Measurements from ENCODE around the gene WDR5.

WDR5 gene

DNA sequence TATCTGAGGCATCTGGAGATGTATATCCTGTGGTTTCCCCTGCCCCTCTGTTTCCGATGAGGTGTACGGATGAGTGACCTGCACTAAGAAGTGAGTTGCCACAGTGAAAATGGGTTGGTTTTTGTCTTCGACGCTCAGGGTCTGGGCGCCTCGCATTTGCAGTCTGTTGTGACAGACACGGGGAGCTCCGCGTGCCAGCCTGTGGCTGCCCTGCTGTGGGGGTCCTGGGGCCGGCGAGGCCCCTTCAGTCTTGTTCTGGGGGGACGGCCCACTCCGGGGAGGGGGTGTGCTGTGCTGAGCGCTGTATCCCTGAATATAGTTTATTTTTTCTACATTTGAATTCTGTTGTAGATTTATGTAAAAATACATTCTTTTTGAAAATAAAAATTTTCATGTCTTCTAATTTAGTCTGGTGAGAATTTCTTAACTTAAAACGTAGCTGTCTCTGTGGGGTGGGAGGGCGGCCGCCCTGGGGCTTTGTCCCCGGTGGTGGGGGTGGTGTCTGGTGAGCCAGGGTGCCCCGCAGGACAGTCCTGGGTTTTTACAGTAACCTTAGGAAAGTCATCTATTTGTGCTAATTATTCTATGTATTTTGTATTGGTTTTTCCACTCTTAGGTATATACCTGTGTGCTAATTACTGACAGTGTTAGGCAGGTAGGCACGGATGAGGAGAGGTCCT lies 23.8 kb downstream of the WDR5 start:
- DNase-seq = no peak

GRCh38 chr9:134161647-134162046 lies 25.8 kb downstream of the WDR5 start:
- DNase-seq = no peak

- DNase-seq = no peak
These were observed 26.4 kb downstream of the WDR5 start for GRCh38 chr9:134162212-134162775.

DNA sequence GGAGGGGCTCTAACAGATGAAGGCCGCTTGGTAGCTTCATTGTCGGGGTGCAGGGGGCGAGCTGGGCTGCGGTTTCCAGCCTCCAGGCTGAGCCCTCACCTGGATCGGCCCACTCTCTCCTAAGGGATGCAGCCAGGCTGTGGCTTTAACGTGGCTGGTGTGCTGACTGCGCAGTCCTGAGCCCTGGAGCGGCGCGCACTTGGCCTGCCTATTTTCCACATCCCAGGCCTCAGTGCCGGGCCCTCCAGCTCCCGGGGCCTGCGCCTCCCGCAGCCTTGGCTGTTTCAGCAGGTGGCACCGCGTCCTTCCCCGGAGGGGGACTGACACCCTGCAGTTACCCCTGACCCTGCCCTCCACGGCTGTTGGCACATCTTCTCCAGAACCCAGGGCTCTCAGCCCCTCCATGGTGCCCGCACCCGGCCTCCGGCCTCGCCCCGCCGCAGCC lies 27.1 kb downstream of the WDR5 start:
- DNase-seq = no peak

DNA sequence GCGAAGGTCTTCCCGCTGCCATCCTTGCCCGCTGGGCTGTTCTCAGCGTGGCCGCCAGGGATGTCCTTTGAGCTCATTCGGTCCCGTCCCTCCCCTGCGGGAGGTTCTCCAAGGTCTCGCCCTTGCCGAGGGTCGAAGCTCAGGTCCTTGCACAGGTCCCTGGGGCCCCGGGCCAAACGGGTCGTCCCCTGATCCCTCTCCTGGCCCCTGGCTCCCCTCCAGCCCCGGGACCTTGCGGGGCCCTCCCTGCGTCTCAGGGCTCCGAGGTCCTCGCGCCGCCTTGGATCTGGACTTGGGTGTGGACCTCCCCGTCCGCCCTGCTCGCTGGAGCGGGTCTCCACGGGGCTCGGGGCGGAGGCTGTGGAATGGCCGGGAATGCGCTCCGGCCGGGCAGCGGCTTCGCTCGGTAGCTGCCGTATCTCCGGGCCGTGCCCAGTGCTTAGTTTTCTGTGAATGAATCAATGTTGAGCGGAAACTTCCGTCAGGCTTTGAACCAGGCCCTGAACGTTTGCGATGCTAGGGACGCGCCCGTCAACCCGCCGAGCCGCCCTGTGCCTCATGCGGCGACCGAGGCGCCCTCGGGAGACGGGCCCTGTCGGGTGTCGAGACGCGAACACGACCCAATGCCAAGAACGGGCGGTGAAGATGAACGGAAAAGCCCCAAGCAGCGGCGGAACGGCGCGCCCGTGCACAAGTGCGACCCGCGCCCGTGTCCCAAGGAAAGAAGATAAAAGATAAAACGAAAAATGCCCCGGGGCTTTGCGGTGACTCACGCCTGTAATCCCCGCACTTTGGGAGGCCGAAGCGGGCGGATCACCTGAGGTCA lies 27.7 kb downstream of the WDR5 start:
- peak; percentile 48 for DNase-seq

DNA sequence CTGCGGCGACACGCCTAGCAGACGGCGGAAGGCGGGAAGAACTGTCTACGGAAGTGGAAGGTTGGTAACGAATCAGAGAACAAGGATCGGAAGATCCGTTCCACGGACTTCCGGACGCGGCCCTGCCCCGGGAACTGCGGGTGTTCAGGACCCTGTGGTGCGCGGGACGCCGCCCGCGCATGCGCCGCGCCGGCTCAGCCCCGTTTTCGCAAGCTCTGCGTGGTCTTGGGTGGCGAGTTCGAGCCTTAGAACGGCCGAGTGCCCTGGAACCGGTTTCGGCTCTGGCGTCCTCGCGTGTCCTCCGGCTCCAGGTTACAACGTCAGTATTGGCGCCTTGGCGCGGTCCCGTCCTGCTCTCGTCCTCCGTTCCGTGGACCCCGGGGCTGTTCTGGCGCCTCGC lies 29.0 kb downstream of the WDR5 start:
- DNase-seq = no peak

GRCh38 chr9:134165357-134166315 lies 29.8 kb downstream of the WDR5 start:
- peak; percentile 35 for DNase-seq

- no peak for DNase-seq
These were observed 30.5 kb downstream of the WDR5 start for GRCh38 chr9:134166374-134166773.

GRCh38 chr9:134167530-134167931 lies 31.6 kb downstream of the WDR5 start:
- peak; percentile 45 for DNase-seq

DNA sequence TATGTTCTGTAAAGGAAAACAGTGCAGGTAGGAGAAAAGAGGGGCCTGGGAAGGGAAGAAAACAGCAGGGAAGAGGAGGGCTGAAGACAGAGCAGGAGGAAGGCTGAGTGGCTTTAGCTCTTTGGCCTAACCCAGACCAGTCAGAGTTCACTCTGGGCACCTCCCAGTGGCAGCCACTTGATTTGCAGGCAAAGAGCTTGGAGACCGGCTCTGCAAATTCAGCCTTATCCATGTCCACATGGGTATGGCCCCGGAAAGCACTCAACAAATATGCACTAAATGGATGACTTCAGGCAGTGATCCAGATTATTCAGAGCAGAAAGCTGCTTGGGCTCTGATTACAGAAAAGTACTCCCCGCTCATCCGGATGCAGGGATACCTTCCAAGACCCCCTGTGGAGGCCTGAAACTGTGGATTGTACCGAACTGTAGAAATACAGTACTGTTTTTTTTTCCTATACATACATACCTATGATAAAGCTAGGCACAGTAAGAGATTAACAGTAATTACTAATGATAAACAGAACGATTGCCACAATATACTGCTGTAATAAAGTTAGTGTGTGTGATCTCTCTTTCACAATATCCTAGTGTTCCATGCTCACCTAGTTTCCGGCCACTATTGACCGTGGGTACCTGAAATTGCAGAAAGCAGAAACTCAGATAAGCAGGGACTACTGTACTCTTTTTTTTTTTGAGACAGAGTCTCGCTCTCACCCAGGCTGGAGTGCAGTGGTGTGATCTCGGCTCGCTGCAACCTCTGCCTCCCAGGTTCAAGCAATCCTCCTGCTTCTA lies 33.1 kb downstream of the WDR5 start:
- no peak for DNase-seq

GRCh38 chr9:134169724-134170401 lies 34.0 kb downstream of the WDR5 start:
- no peak for DNase-seq

DNA sequence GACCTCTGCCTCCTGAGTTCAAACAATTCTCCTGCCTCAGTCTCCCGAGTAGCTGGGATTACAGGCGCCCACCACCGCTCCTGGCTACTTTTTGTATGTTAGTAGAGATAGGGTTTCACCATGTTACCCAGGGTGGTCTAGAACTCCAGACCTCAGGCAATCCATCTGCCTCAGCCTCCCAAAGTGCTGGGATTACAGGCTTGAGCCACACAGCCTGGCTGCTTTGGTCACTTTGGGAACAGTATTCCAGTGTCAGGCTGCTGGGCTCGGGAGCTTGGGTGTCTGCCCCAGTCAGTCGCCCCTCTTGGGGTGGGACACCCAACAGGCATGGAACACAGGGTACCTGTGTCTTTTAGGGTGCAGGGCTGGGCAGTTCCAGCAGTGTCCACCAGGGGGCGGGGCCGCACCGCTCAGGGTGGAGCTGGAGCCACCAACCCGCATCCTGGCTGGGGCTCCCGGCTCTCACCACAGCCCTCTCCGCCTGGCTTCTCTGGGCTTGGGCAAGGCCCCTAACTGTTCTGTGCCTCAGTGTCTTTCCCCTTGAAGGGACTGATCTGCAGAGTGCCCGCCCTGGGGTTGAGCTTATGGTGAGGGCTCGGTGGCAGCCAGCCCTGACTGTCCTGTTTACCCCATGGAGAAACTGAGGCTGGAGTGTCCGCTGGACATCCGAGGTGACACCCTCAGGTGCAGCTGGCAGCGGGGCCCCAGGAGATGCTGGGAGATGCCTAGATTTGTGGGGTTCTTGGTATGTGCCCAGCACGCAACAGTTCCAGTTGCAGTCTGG lies 34.8 kb downstream of the WDR5 start:
- no peak for DNase-seq

- peak; percentile 77 for DNase-seq
These were observed 35.7 kb downstream of the WDR5 start for GRCh38 chr9:134171316-134172197.

- DNase-seq = no peak
These were observed 36.6 kb downstream of the WDR5 start for GRCh38 chr9:134172198-134173126.

DNA sequence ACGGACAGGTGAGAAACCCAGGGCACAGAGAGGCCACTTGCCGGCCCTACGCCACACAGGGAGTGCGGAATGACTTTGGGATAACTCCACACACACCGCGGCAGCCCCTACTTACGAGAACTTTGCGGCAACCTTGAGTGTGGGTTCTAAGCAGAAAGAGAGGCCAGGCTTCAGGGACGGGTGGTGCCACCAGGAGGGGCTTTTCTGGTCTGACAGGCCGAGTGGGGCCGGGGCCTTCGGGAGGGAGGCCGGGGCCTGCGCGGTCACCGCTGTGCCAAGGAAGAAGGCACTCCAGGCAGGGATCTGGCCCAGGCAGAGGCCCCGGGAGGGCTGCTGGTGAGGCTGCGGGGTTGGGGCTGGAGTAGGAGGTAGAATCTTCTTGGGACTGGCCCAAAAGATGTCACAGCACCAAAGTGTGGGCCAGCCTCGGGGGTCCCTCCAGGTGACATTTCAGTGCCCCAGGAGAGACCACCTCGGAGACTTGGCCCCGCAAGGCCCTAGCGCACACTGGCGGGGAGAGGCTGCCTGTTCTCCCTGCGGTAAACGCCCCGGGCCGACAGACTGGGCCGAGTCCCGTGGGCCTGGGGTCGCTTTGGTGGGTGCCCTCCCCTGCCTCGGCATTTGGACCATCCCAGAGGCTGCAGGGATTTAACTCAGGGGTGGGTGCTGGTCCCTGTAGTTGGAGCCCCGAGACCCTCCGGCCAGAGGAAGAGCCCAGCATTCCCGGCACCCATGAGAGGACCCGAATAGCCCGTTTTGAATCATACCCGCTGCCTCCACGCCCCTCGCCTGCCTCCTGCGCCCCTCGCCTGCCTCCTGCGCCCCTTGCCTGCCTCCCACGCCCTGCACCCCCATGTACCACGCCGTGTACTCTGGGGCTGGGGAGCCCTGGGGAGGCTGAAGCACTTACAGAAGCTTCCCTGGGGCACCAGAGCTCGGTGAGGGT lies 37.5 kb downstream of the WDR5 start:
- no peak for DNase-seq

GRCh38 chr9:134174073-134174449 lies 38.2 kb downstream of the WDR5 start:
- no peak for DNase-seq
